Activated naive CD4-positive, alpha-beta T cell treated with anti-CD3 and anti-CD28 coated beads for 36 hours (primary cell): Measurements from ENCODE around the gene NDUFB8. TPM values are rescaled to one million over a fixed set of nuclear protein-coding genes. Genes with fewer than 3 reads are reported as not detected.

Source experiments
- CTCF ChIA-PET: fragments of 350-600 bp; sonication (Branson Sonifier 250); formaldehyde crosslinking; loops from one replicate; lab custom pipeline; 2021; ENCODE audit warnings: antibody characterized with exemption; lab: Charles Lee
- DNase-seq: peaks from one replicate; pipeline ENCODE4 v3.0.0-alpha.2; 2020
- H3K27ac Mint-ChIP-seq: one replicate; pipeline ENCODE4 v1.8.0; 2021; ENCODE audit warnings: mild to moderate bottlenecking, mixed read lengths
- H3K27me3 Mint-ChIP-seq: one replicate; pipeline ENCODE4 v1.8.0; 2021; ENCODE audit warnings: low read depth, mixed read lengths
- H3K36me3 Mint-ChIP-seq: one replicate; pipeline ENCODE4 v1.8.0; 2021; ENCODE audit warnings: low read depth, mixed read lengths
- H3K4me1 Mint-ChIP-seq: one replicate; pipeline ENCODE4 v1.8.0; 2021; ENCODE audit warnings: low read depth, mixed read lengths
- H3K4me3 Mint-ChIP-seq: one replicate; pipeline ENCODE4 v1.8.0; 2021; ENCODE audit warnings: mild to moderate bottlenecking, moderate library complexity, mixed read lengths
- H3K9me3 Mint-ChIP-seq: one replicate; pipeline ENCODE4 v1.8.0; 2021; ENCODE audit warnings: mixed read lengths
- intact Hi-C: fragments of 100-400 bp; cut with micrococcal nuclease; formaldehyde crosslinking; loops from one replicate; pipeline ENCODE4 v1.15.1; 2023
- total RNA-seq, 2 experiments: library from RNA; stranded (reverse); gene quantifications; one replicate each; pipeline ENCODE4 v1.2.3, GENCODE V29; 2021

NDUFB8 gene
- total RNA-seq, 2 experiments from 2014 or later, result 427 to 442 TPM

DNA sequence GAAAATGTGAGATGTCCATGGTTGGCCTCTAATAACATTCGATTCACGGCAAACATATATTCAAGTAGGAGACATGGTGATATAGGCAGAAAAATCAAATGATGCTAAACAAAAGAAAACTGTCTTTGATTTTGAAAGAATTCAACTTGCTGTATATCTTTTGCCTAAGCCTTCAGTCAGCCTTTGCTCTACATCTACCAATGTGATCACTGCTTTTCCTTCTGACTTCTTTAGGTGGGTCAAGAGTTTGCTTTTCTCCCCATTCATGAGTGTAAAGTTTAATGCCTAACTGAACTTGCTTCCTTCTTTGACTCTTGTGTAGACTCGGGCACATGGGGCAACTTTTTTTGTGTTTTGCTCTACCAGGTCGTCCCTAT lies 5.7 kb upstream of the NDUFB8 start:
- intact Hi-C loops, result loop anchor here (1.0 to 5.0 kb wide), 4 partner anchors 26 to 462 kb away; partner anchors contain the start of genes LZTS2 and SLF2
- Mint-ChIP-seq H3K4me3 (no peak overlapping the region), H3K4me1 (peaks cover 17% of the 10 kb centered on the region), H3K27ac (no peak overlapping the region), H3K36me3 (peaks cover 24% of the 10 kb centered on the region), H3K9me3 (no peaks in the 10 kb centered on the region), H3K27me3 (no peaks in the 10 kb centered on the region)
- CTCF ChIA-PET, result interaction anchor here (0.6 to 1.6 kb wide), 13 partner anchors 9 to 54 kb away, joined by 3 to 19 read pairs (median 4); no protein-coding TSS in a partner anchor
- DNase-seq, result no peak

DNA sequence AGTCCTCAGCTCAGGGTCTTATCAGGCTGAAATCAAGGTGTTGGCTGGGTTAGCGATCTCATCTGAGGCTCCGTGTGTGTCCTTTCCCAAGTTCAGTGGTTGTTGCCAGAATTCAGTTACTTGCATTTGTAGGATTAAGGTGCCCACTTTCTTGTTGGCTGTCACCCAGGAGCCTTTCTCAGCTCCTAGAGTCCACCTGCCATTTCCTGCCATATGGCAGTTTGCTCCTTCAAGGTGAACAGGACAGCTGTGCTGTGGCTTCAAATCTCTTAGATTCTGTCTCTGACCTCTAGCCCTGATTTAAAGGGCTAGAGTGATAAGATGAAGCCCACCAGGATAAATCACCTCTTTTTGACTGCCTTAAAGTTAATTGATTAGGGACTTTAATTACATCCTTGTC lies 5.1 kb upstream of the NDUFB8 start:
- Mint-ChIP-seq H3K27me3 (no peaks in the 10 kb centered on the region), H3K4me3 (no peak overlapping the region), H3K27ac (no peak overlapping the region), H3K36me3 (peaks cover 24% of the 10 kb centered on the region), H3K9me3 (no peaks in the 10 kb centered on the region), H3K4me1 (peaks cover 21% of the 10 kb centered on the region)
- intact Hi-C loops, result loop anchor here (1.0 to 5.0 kb wide), 4 partner anchors 25 to 463 kb away; partner anchors contain the start of genes LZTS2 and SLF2
- CTCF ChIA-PET, result interaction anchor here (0.6 to 2.7 kb wide), 6 partner anchors 8 to 480 kb away, joined by 3 to 12 read pairs (median 4); no protein-coding TSS in a partner anchor
- no peak for DNase-seq

DNA sequence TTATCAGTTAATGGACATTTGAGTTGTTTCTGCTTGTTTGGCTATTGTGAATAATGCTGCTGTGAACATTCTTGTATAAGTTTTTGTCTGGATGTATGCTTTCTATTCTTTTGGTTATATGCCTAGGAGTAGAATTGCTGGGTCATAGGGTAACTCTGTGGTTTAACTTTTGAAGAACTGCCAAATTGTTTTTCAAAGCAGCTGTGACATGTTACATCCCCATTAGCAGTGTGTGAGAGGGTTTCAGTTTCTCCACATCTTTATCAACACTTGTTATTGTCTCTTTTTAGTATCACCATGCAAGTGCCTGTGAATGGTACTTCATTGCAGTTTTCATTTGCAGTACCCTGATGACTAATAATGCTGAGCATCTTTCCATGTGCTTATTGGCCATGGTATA lies 2.1 kb upstream of the NDUFB8 start:
- Mint-ChIP-seq H3K9me3 (no peaks in the 10 kb centered on the region), H3K4me3 (no peak overlapping the region)
- intact Hi-C loops, result no loop called here

DNA sequence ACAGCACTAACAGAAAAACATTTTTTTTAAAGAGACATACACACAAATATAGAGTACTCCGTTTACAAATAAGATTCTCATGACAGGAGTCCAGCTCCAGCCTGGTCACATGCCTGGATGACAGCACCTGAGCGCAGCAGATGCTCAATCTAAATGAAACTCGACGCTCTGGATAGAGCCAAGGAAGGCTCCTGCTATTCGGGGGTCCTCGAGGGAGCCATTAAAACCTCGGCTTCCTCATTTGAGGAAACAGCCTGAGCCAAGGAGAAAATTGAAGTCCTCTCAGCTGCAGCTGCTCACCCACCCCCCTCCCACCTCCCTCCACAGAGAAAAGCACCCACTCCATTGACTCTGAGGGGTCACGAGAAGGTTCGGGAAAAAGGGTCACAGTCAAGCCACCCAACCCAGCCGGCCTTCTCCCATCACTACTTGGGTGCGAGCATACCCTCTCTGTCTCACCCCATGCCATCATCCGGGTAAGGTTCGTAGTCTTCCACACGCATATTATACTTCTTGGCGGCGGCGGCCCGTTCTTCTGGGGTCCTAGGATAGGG lies 673 bp downstream of the NDUFB8 start:
- intact Hi-C loops, result loop anchor here (1.0 to 2.0 kb wide), 3 partner anchors 18 to 202 kb away; no protein-coding TSS in a partner anchor
- CTCF ChIA-PET, result interaction anchor here (1.4 to 5.1 kb wide), 6 partner anchors 11 to 214 kb away, joined by 3 to 41 read pairs (median 14); no protein-coding TSS in a partner anchor
- DNase-seq, result no peak
- peak overlapping the region; percentile 100 for H3K4me3 Mint-ChIP-seq
- peaks cover 35% of the 10 kb centered on the region for H3K4me1 Mint-ChIP-seq
- H3K27ac Mint-ChIP-seq, result peak overlapping the region; percentile 95
- H3K9me3 Mint-ChIP-seq, result no peaks in the 10 kb centered on the region
- H3K27me3 Mint-ChIP-seq, result no peaks in the 10 kb centered on the region
- peaks cover 33% of the 10 kb centered on the region for H3K36me3 Mint-ChIP-seq

More for the DNA sequence above, 2.1 kb upstream of the NDUFB8 start:
- peaks cover 19% of the 10 kb centered on the region for H3K36me3 Mint-ChIP-seq
- peaks cover 35% of the 10 kb centered on the region for H3K4me1 Mint-ChIP-seq
- CTCF ChIA-PET, result no interaction called here
- peak overlapping the region; percentile 42 for H3K27ac Mint-ChIP-seq
- no peak for DNase-seq
- H3K27me3 Mint-ChIP-seq, result no peaks in the 10 kb centered on the region

DNA sequence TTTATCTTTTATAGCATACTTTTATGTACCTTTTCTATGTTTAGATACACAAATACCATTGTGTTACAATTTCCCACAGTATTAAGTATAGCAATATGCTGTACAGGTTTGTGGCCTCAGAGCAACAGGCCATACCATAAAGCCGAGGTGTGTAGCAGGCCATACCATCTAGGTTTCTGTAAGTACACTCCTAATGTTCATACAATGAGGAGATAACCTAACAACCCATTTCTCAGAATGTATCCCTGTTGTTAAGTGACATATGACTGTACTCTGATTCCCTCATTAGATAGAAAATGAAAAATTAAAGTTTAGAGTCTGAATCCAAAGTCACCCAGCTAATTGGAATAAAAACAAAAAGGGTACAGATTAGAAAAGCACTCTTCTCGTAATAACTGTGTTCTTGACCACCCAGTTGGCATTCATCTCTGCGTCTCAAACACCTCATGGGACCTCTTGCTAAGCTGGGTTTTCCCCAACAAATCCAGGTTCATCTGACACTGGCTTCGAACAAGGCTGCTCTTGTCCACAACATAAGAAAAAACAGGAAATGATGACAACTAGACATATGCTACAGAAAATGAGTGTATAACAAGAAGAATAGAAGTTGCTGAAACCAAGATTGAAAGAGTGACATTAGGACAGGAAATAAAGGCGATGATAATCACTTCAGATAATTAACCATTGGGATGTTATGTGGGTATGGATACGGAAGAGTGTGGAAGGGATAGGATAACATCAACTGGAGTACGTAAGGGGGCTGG lies 1.4 kb downstream of the NDUFB8 start:
- H3K4me1 Mint-ChIP-seq, result peaks cover 35% of the 10 kb centered on the region
- H3K9me3 Mint-ChIP-seq, result no peaks in the 10 kb centered on the region
- CTCF ChIA-PET, result interaction anchor here (1.0 to 5.1 kb wide), 7 partner anchors 10 to 215 kb away, joined by 3 to 41 read pairs (median 14); no protein-coding TSS in a partner anchor
- intact Hi-C loops, result loop anchor here (1.0 to 2.0 kb wide), 3 partner anchors 17 to 201 kb away; no protein-coding TSS in a partner anchor
- peaks cover 39% of the 10 kb centered on the region for H3K36me3 Mint-ChIP-seq
- H3K27ac Mint-ChIP-seq, result peak overlapping the region; percentile 95
- DNase-seq, result peak; percentile 54
- peak overlapping the region; percentile 100 for H3K4me3 Mint-ChIP-seq
- H3K27me3 Mint-ChIP-seq, result no peaks in the 10 kb centered on the region

DNA sequence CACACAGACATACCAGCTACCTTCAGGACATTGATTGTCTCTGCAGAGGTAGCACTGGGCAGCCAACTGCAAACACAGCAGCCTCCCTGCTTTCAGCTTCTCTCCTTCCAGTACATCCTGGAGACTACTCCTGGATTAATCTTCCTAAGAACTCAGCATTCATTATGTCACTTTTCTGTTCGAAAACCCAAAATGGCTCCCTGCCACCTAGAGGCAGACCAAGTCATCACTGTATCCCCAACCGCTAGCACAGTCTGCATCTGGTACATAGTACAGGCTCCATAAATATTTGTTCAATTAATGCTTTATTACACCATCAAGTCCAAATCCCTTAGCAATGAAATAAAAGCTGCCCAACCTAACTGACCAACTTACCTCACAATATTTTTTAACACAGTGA lies 5.0 kb downstream of the NDUFB8 start:
- DNase-seq, result no peak
- Mint-ChIP-seq H3K36me3 (peaks cover 44% of the 10 kb centered on the region), H3K4me1 (peaks cover 22% of the 10 kb centered on the region), H3K27me3 (no peaks in the 10 kb centered on the region), H3K4me3 (no peak overlapping the region), H3K27ac (peak overlapping the region; percentile 68), H3K9me3 (no peaks in the 10 kb centered on the region)
- CTCF ChIA-PET, result interaction anchor here (0.7 to 5.1 kb wide), 8 partner anchors 11 to 191 kb away, joined by 4 to 41 read pairs (median 4); partner anchors contain the start of gene HIF1AN
- intact Hi-C loops, result no loop called here

DNA sequence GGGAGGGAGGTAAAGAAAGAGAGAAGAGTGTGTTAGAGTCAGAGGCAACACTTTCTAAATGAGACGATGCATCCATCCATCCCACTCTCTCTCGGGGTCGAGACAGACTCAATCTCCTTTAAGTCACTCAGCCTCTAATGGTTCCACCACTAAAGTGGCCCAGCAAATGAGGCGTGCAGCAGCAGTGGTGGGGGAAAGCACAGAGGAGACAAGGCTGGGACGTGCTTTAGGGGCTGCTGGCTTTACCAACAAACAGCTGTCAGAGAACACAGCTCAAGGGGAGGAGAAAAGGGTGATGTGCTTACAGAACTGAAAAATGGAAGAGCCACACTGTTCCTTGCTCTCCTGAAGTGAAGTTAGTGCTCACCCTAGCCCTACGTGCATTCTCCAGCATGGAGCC lies 5.5 kb downstream of the NDUFB8 start:
- H3K36me3 Mint-ChIP-seq, result peaks cover 44% of the 10 kb centered on the region
- peaks cover 1% of the 10 kb centered on the region for H3K27me3 Mint-ChIP-seq
- intact Hi-C loops, result no loop called here
- DNase-seq, result no peak
- CTCF ChIA-PET, result interaction anchor here (0.7 to 5.1 kb wide), 7 partner anchors 11 to 191 kb away, joined by 4 to 41 read pairs (median 5); partner anchors contain the start of gene HIF1AN
- H3K4me1 Mint-ChIP-seq, result peaks cover 24% of the 10 kb centered on the region
- H3K9me3 Mint-ChIP-seq, result no peaks in the 10 kb centered on the region
- peak overlapping the region; percentile 68 for H3K27ac Mint-ChIP-seq
- H3K4me3 Mint-ChIP-seq, result no peak overlapping the region

DNA sequence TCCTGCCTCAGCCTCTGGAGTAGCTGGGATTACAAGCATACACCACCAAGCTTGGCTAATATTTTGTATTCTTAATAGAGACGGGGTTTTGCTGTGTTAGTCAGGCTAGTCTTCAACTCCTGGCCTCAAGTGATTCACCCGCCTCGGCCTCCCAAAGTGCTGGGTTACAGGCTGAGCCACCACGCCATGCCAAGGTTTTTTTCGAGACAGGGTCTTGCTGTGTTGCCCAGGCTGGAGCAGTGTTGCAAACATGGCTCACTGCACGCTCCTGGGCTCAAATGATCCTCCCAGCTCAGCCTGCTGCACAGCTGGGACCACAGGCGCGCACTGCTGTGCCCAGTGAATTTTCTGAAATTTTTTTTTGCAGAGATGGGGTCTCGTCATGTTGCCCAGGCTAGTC lies 6.7 kb downstream of the NDUFB8 start:
- peak overlapping the region; percentile 32 for H3K27ac Mint-ChIP-seq
- DNase-seq, result no peak
- intact Hi-C loops, result no loop called here
- H3K9me3 Mint-ChIP-seq, result no peaks in the 10 kb centered on the region
- CTCF ChIA-PET, result interaction anchor here (0.7 to 6.6 kb wide), 6 partner anchors 12 to 184 kb away, joined by 3 to 92 read pairs (median 4); no protein-coding TSS in a partner anchor
- peaks cover 1% of the 10 kb centered on the region for H3K27me3 Mint-ChIP-seq
- peaks cover 36% of the 10 kb centered on the region for H3K36me3 Mint-ChIP-seq
- H3K4me3 Mint-ChIP-seq, result no peak overlapping the region
- peaks cover 28% of the 10 kb centered on the region for H3K4me1 Mint-ChIP-seq

DNA sequence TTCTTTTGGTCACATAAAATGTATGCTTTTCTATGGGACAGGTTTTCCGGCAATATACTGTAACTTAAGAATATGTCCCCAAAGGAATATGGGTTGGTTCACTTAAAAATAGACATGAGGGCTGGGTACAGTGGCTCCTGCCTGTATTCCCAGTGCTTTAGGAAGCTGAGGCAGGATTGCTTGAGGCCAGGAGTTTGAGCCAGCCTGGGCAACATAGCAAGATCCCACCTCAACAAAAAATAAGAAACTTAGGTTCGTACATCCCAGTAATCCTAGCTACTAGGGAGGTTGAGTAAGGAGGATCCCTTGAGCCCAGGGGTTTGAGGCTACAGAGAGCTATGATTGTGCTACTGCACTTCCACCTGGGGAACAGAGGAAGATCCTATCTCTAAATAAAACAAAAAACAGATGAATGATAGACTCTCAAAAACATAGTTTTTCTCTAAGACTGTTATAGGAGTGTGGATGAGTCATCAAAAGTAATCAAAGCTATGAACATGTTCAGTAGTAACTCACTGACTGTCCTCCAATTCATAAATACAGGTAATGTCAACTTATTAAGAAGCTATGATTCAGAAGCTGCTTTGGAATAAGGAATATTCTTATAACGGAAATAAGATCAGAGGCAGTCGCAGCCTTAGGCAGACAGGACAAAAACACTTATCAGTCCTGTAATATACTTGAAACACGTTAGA lies 7.4 kb downstream of the NDUFB8 start:
- no peak overlapping the region for H3K4me3 Mint-ChIP-seq
- H3K27ac Mint-ChIP-seq, result peak overlapping the region; percentile 74
- H3K27me3 Mint-ChIP-seq, result peaks cover 1% of the 10 kb centered on the region
- CTCF ChIA-PET, result interaction anchor here (0.7 to 6.6 kb wide), 6 partner anchors 13 to 621 kb away, joined by 3 to 92 read pairs (median 4); no protein-coding TSS in a partner anchor
- intact Hi-C loops, result no loop called here
- H3K9me3 Mint-ChIP-seq, result no peaks in the 10 kb centered on the region
- no peak for DNase-seq
- peaks cover 36% of the 10 kb centered on the region for H3K36me3 Mint-ChIP-seq
- H3K4me1 Mint-ChIP-seq, result peaks cover 22% of the 10 kb centered on the region

DNA sequence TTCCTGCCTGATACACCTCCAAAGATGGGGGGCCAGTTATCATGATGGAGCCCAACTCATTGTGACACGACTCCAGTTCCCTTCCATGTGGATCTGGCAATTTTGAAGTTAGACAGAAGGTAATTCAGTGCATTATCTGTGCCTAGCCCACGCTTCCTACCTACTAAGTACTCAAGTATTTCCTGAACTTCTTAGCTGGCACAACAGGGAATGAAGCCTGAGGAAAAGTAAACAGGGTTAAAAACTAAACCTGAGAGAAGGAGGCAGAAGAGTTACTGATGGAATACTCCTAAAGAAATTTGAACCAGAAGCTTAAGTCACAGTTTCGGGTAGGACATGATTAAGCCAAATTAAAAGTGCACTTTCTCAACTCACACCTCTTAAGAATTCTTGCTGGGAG lies 8.9 kb downstream of the NDUFB8 start:
- H3K36me3 Mint-ChIP-seq, result peaks cover 33% of the 10 kb centered on the region

DNA sequence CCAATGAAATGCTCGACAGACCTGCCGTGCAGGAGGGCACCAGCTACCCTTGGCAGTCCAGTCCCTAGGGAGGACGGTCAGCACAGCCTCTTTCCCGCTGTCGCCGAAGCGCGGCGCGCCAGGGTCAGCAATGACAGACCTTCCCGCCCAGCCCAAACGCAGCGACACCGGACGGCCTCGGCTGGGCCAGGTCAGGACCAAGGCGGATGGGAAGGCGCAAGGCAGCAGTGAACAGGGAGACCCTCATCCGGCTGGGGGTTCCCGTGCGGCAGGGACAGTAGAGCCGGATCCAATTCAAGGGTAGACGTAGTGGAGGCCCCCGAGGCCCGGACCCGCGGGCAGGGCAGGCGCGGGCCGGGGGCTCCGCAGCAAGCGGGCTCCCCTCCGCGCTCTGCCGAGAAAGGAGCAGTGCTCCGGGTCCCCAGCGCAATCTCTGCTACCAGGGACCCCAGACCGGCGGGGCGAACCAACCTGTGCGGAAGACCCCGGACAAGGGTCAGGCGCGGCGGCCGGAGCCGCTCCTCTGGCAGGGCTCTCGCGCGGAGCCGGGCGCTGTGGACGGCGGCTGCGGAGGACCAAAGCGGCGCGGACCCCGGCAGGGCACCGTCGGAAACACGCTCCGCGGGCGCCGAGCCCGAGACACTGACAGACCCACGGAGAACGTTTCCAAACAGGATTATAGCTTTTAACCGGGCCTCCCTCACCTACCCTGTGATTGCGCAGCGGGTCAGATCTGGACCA lies 10.2 kb downstream of the NDUFB8 start, which contains the start of gene SEC31B:
TSS of gene SEC31B (minus strand) at position 551 of the 741 bp plus-strand sequence. CDS start 2,909 bp downstream, outside the sequence.
- Mint-ChIP-seq H3K27ac (peak within 1 kb of the TSS; percentile 77), H3K36me3 (peaks cover 29% of the 10 kb centered on the region), H3K9me3 (no peaks in the 10 kb centered on the region), H3K27me3 (peaks cover 1% of the 10 kb centered on the region), H3K4me1 (peaks cover 12% of the 10 kb centered on the region), H3K4me3 (no peak within 1 kb of the TSS)
- intact Hi-C loops, result no loop called here
- DNase-seq, result no peak
- CTCF ChIA-PET, result interaction anchor here (0.6 to 6.6 kb wide), 32 partner anchors 8 to 781 kb away, joined by 3 to 101 read pairs (median 7); partner anchors contain the start of gene HIF1AN

More for the DNA sequence above, 8.9 kb downstream of the NDUFB8 start:
- Mint-ChIP-seq H3K4me3 (no peak overlapping the region), H3K9me3 (no peaks in the 10 kb centered on the region), H3K27me3 (peaks cover 1% of the 10 kb centered on the region), H3K27ac (peak overlapping the region; percentile 76), H3K4me1 (peaks cover 12% of the 10 kb centered on the region)
- no peak for DNase-seq
- CTCF ChIA-PET, result interaction anchor here (0.6 to 6.6 kb wide), 9 partner anchors 9 to 184 kb away, joined by 3 to 92 read pairs (median 3); partner anchors contain the start of gene NDUFB8
- intact Hi-C loops, result no loop called here
